HPDE6-E6E7 (cell line): ENCODE data around the gene CPD.
"Not testable (repeated sequence)": the region's sequence is repeated elsewhere in the genome, so short reads cannot be mapped to it uniquely, and the experiment has no call there.

Experiments used
- DNase-seq: peaks from one replicate; pipeline ENCODE4 v3.0.0; 2011; ENCODE audit warnings: missing footprints; ENCODE audit errors: extremely low spot score

CPD gene

DNA sequence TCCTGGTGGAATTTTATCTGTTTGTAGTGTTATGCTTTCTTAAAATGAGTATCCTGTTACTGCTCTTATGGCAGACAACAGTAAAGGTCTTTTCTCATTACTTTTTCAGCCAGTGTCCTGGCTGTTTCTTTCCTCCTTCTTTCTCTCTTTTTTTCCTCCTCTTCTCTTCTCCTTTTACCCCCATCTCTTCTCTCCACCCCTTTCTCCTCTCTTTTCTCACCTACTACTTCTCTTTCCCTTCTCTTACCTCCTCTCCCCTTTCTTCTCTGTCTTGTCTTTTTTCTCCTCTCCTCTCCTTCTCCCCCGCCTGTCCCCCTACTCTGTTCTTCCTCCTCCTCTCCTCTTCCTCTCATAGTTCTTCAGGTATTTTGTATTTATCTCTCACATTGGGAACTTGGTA is 48.9 kb downstream of the CPD start:
- DNase-seq, result no peak

DNA sequence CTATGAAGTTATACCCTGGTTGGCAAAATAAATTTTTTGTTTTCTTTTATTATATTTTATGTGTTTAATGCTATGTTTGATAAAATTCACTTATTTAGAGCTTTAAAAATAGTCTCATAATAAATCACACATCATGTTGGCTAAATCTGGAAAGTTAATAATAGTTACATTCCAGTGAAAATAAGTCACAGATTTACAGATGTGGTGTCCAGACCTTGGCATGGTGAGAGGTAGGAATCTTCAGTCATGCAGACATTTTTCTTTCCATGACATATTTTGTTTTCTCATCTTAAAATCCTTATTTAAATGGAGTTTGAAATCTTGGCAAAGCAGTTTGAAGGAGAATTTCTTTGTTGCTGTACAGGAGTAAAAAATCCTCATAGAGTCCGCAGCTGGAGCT is 50.4 kb downstream of the CPD start:
- no peak for DNase-seq

DNA sequence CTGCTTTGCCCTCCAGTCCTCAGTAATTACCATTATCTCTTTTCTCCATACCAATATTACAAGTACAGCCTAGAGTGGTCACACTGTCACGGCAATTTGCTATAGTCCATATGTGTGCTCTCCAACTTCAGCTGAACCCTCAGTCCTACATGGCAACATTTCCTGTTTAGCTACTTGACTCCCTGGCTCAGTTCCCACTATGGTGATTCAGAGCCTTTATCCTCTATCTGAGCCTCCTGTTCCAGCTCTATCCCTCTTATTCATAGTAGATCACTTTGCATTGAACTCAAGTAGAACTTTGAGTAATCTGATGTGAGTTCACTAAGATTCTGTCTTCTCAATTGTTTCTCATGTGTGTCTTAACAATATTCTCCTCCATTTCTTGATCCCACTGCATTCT is 54.8 kb downstream of the CPD start:
- peak; percentile 77 for DNase-seq

DNA sequence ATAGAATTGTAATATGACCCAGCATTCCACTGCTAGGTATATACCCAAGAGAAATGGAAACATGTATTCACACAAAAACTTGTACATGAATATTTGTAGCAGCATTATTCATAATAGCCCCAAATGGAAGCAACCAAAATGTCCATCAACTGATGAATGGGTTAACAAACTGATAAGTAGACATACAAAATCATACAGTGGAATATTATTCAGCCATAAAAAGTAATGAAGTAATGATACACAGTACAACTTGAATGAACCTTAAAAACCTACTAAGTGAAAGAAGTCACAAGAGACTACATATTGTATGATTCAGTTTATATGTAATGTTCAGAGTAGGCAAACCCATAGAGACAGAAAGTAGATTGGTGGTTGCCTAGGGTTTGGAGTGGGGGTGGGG is 58.0 kb downstream of the CPD start:
- no peak for DNase-seq

DNA sequence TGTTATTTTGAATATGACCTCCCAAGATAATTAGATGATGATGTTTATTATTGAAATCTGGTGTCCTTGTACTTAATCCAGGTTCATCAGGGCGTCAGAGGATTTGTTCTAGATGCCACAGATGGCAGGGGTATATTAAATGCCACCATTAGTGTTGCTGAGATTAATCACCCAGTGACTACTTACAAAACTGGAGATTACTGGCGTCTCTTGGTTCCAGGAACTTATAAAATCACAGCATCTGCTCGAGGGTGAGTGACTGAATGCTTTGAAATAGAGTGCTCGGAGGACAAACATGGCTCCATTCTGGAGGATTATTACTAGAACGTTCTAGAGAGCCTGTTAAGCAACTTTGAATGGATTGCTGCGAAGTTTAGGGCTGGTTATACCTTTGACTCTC is 65.0 kb downstream of the CPD start:
- no peak for DNase-seq

DNA sequence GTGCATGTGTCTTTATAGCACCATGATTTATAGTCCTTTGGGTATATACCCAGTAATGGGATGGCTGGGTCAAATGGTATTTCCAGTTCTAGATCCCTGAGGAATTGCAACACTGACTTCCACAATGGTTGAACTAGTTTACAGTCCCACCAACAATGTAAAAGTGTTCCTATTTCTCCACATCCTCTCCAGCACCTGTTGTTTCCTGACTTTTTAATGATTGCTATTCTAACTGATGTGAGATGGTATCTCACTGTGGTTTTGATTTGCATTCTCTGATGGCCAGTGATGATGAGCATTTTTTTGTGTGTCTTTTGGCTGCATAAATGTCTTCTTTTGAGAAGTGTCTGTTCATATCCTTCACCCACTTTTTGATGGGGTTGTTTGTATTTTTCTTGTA is 67.9 kb downstream of the CPD start:
- DNase-seq, result not testable (repeated sequence)

DNA sequence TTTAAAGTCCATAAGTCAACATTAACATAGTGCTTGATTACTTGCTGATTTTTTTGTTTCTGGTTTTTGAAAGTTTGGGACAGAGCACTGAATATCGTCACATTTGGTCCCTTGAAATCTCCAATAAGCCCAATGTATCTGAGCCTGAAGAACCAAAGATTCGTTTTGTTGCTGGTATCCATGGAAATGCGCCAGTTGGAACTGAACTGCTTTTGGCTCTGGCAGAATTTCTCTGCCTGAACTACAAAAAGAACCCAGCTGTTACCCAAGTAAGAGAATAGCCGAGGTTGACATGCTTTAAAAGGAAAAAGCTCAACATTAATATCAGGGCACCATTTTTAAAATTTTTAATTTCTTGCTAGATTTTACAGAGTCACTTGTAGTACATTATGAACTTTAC is 70.8 kb downstream of the CPD start:
- no peak for DNase-seq

DNA sequence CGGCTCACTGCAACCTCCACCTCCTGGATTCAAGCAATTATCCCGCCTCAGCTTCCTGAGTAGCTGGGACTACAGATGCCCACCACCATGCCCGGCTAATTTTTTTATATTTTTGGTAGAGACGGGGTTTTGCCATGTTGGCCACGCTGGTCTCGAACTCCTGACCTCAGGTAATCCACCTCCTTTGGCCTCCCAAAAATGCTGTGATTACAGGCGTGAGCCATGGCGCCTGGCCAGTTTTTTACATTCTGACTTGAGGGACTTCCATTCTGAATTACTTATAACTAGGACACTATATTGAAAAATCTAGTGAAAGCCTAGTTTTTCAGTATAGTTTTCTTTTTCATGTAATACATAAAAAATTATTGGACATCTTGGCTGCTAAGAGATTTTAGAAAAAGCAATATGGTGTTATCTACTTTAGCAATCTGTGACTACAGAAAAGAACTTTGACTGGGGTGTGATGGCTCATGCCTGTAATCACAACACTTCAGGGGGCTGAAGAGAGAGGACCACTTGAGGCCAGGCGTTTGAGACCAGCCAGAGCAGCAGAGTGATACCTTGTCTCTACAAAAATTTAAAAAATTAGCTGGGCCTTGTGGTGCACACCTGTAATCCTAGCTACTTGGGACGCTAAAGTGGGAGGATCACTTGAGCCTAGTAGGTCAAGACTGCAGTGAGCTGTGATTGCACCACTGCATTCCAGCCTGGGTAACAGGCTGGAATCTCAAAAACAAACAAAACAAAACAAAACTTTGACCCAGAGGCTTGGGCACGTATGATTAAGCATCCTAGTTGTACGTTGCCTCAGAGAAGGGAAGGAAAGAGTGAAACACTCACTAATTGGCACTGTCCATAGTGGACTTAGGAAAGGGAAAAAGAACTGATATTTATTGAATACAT is 71.6 kb downstream of the CPD start:
- no peak for DNase-seq

DNA sequence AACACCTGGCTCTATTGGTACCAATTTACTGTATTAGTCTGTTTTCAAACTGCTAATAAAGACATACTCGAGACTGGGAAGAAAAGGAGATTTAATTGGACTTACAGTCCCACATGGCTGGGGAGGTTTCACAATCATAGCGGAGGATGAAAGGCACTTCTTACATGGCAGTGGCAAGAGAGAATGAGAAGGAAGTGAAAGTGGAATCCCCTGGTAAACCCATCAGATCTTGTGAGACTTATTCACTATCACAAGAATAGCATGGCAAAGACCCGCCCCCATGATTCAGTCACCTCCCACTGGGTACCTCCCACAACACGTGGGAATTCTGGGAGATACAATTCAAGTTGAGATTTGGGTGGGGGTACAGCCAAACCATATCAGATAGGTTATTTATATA is 75.9 kb downstream of the CPD start:
- DNase-seq, result no peak

DNA sequence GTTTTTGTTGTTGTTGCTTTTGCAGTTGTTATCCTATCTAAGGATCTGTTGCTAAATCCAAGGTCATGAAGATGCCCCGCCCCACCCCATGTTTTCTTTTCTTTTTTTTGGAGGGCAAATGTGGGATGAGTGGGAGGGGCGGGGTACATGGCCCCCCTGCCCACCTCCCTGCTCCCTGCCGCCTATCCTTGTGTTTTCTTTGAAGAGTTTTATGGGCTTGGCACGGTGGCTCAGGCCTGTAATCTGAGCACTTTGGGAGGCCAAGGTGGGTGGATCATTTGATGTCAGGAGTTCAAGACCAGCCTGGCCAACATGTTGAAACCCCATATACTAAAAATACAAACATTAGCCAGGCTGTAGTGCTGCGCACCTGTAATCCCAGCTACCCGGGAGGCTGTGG is 79.6 kb downstream of the CPD start:
- DNase-seq, result no peak

DNA sequence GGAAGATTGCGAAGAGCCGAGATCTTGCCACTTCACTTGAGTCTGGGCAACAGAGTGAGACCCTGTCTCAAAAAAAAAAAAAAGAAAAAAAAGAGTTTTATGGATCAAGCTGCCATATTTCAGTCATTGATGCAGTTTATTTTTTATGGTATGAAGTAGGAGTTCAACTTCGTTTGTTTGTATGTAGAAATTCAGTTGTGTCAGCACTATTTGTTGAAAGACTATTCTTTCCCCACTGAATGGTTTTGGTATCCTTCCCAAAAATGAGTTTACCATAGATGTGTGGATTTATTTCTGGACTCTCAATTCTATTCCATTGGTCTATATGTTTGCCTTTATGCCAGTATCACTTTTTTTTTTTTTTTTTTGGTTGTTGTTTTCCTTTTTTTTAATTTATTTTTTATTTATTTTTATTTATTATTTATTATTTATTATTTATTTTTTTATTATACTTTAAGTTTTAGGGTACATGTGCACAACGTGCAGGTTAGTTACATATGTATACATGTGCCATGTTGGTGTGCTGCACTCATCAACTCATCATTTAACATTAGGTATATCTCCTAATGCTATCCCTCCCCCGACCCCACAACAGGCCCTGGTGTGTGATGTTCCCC is 80.2 kb downstream of the CPD start:
- DNase-seq, result not testable (repeated sequence)

DNA sequence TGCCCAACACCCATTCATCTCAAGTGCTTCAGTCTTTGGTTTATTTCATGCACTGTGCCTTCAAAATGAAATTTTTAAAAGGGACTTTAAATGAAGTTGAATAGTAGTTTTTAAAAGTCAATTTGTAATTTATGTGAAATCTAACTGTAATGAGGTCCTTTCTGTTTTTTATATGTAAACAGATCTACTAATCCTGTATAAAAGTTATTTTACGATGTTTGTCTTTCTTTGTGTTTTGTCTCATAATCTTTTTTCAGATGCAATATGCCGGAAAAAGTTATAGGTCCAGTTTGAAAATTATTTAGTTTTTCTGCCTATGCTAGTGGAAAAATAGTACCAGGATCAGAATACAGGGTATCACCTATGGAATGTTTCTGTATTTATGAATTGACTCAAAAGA is 89.7 kb downstream of the CPD start:
- DNase-seq, result no peak

DNA sequence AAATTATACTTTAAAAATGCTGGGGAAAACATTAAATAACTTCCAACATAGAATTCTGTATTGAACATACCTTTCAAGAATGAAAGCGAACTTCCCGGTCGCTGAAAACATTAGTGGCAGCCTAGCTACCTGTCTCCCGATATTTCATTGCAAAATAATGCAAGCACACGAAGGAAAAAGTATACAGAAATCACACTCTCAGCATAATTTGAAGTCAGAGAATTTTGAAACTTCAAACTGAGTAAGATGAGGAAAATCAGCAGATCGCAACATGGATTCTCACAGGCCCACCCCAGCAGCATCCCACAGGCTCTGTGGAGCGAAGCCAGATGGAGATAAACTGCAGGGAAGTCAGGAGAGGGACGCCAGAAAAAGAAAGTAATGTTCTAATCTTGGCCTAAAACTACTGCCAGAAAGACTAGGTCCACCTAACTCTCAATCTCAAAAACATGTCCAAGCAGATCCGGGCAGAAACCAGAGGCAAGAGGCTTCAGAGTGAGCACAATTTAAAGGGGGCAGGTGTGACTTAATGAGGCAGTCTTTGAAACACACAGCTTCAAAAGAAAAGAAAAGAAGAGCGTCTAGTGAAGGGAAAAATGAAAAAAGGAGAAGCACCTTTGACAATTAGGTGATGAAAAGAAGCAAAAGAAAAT is 93.6 kb downstream of the CPD start:
- no peak for DNase-seq

DNA sequence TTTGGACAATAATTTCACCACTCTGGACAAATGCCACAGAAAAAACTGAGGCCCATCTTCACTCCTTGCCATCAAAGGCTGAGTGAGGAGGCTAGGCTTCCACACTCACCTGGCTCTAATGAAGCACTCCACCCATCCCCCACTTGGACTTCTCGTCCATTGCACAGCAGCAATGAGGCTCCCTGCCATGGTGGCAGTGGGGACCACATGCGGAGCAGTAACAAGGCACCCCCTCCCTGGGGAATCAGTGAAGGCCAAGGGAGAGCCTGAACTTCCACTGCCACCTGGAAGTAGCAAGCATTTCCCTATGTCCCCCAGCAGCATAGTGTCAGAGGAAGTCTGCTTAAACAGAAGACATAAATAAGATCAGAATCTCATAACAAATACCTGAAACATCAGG is 96.5 kb downstream of the CPD start:
- DNase-seq, result no peak

DNA sequence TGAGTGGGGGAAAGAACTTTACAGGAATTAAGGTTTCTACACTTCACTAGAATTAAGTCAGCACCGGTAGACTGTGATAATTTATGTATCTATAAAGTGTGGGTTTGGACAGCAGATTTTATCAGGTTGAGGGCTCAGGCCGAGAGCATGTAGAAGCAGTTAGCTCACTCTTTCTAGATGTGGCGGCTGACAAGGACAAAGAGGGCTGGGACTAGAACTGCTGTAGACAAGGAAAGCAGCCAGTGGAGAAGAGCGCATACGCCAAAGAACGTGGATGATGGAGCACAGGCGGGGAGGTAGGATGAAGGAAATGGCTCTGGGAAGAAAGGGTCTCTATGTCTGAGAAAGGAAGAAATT is 98.0 kb downstream of the CPD start:
- no peak for DNase-seq

DNA sequence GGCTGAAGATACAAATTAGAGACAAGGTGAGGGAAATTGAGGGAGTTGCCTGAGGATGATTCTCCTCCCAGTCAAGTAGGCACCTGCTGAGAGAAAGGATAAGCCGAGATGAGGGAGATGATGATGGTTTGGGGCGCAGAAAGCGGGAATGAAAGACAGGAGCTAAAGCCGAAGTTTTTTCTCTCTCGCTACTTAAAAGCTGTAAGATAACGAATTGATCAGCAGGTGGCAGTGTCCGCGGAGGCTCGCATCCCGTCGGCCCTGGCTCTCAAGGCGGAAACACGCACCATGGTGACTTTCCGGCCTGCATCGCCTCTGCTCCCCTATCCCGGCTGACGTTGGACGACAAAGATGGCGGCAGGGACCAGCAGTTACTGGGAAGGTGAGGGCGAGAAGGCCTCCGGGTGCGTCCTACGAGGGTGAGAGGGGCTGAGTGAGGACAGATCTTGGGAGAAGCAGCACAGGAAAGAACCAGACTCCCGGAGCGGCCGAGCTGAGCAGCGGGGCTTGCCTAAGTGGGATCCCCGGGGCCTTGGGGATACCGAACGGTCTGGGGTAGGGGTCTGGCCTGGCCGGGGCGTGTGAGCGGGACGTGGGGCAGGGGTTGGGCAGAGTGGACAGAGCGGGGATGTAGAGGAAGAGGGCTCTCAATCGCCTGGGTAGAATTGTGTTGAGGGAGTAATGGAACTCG is 98.5 kb downstream of the CPD start, which contains the start of gene GOSR1:
GOSR1 (plus strand) TSS at position 326 of the 691 bp plus-strand sequence; CDS start at position 352, 26 bp downstream.
- DNase-seq, result peak; percentile 88

DNA sequence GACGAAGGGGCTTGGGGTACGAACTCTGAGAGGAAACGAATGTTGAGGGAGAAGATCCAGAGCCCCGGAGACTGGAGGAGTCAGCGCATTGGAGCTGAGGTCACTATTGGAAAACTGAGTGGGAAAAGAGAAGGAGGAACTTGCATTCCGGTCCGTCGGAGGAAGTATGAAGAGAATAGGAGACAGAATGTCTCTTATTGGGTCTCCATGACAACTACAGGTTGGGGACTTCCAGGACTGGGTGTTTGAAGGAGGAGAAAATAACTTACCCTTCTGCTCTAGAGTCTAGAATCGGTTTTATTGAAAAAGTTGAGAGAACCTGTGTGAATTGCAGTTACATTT is 99.0 kb downstream of the CPD start:
- peak; percentile 16 for DNase-seq

DNA sequence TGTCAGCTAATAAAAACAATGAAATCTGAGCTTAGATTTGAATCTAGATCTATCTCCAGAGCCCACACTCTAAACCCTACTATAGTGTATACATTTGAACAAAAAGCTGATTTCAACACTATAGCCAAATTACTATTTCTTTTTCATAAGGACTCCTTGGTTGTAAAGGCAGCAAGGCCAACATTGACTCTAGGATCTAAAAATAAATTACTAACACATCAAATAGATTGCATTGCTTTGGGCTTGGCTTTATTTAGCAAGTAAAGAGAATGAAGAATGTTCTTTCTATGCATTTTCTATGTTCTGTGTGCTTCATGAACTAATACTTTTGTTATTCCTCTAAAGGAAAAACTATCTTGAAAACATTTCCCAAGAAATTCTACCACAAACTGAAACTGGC is 103.8 kb downstream of the CPD start:
- DNase-seq, result no peak

DNA sequence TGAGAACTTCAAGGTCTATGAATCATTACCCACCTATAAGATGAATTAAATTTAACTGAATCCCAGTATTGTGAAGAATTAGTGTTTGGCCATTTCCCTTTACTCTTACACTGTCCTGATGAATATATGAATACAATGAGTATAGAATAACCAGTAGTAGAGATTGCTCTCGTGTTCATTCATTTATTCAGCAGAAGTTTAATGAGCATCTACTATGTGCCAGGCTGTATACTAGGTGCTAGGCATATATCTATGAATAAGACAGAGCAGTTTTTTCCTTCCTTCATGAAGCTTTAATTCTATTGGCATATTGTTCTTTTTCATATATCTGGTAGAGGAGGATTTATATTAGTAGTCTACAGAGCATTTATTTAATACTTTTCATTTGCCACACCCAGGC is 104.4 kb downstream of the CPD start:
- DNase-seq, result no peak

DNA sequence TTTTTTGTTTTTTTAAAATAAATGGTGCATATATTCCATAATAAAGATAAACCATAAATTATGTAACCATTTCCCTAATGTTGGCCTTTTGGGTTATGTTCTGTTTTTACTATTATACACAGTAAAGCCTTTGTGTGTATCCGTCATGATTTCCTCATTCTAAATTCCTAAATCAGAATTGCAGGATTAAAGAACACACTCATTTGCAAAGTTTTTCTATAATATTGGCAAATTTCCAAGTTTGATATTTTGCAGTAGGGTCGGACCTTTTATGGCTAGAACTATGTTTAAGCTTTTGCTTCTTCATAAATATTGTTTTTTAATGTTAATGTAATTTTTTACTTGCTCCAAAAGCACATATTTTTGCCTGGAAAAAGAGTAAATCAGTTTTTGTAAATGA is 115.1 kb downstream of the CPD start:
- DNase-seq, result no peak

DNA sequence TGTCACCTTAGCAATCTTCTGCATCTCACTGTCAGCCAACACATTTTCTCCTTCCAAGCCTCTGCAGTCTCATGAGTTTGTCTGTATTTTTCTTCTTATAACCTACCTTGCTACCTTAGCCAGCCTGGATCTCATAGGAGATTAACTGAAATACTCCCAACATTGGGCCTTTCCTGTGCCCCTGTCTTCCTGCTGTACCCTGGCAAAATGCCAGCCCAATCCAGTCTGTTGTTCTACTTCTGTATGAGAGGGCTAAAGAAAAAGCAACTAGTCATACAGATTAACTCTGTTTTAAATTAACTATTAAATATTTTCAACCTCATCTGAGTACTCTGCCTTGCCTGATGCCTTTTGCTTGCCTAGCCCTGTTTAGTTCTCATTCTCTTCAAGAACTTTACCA is 116.9 kb downstream of the CPD start:
- no peak for DNase-seq

DNA sequence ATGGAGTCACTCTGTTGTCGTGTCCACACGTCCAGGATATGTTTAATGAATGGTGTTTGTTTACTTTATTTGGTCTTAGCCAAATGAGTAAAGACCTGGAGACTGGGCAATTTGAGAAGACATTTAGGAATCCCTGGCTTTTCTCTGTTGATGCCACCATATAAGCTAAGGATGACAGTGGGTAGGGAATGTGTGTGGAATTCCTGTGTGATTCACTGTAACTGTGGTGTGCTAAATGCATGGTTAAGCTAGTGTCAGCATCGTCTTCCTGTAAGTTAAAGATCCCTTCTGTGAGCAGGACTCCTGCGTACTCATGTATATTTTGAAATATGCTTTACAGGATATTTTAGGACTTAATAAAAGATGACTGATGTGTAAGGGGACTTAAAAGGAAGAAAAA is 124.8 kb downstream of the CPD start:
- no peak for DNase-seq
